Karpas-422 (cell line): Measurements from ENCODE around the gene NTM. TPM values are rescaled to one million over a fixed set of nuclear protein-coding genes. Genes with fewer than 3 reads are reported as not detected.
A peak's percentile ranks its signal among the peaks of the same experiment; 100 is the strongest.

Experiments used
- DNase-seq: peaks from one replicate; pipeline ENCODE4 v3.0.0-alpha.2; 2015
- H2AFZ ChIP-seq: fragments of 200-600 bp; sonication (generic); 2 replicates; pipeline ENCODE4 v1.6.1; 2014; ENCODE audit warnings: antibody characterized with exemption, low read length, mixed read lengths
- H3K27ac ChIP-seq: fragments of 200-600 bp; sonication (generic); 2 replicates; pipeline ENCODE4 v1.5.1; 2014; ENCODE audit warnings: mild to moderate bottlenecking, low read length, moderate library complexity
- H3K27me3 ChIP-seq: fragments of 200-600 bp; sonication (generic); 2 replicates; pipeline ENCODE4 v1.6.1; 2014; ENCODE audit warnings: low read length, mixed read lengths
- H3K36me3 ChIP-seq: fragments of 200-600 bp; sonication (generic); 2 replicates; pipeline ENCODE4 v1.6.1; 2014; ENCODE audit warnings: low read length, mixed read lengths; ENCODE audit not compliant: insufficient read depth
- H3K4me1 ChIP-seq: fragments of 200-600 bp; sonication (generic); 2 replicates; pipeline ENCODE4 v1.6.1; 2014; ENCODE audit warnings: mild to moderate bottlenecking, low read length, mixed read lengths
- H3K4me2 ChIP-seq: fragments of 200-600 bp; sonication (generic); 2 replicates; pipeline ENCODE4 v1.6.1; 2014; ENCODE audit warnings: low read length, low read depth, mild to moderate bottlenecking; ENCODE audit not compliant: poor library complexity, severe bottlenecking
- H3K4me3 ChIP-seq: fragments of 200-600 bp; sonication (generic); 2 replicates; pipeline ENCODE4 v1.5.1; 2014; ENCODE audit warnings: mild to moderate bottlenecking, antibody characterized with exemption, low read length, mixed read lengths
- H3K79me2 ChIP-seq: fragments of 200-600 bp; sonication (generic); 2 replicates; pipeline ENCODE4 v1.6.1; 2014; ENCODE audit warnings: mild to moderate bottlenecking, low read length, mixed read lengths
- H3K9ac ChIP-seq: fragments of 200-600 bp; sonication (generic); 2 replicates; pipeline ENCODE4 v1.6.0; 2014; ENCODE audit warnings: low read length
- H3K9me2 ChIP-seq: fragments of 200-600 bp; sonication (generic), shearing (Covaris generic); replicated peaks from 2 replicates; pipeline ENCODE4 v1.6.0; 2014; ENCODE audit warnings: mild to moderate bottlenecking, low read length, moderate library complexity; ENCODE audit not compliant: insufficient read depth
- H3K9me3 ChIP-seq: fragments of 300-700, 200-600 bp; sonication (generic); 2 replicates; pipeline ENCODE4 v1.6.1; 2014; ENCODE audit warnings: low read length, mixed read lengths
- H4K20me1 ChIP-seq: fragments of 200-600 bp; sonication (generic); 2 replicates; pipeline ENCODE4 v1.6.1; 2014; ENCODE audit warnings: mild to moderate bottlenecking, antibody characterized with exemption, low read length, low read depth; ENCODE audit not compliant: insufficient read depth
- total RNA-seq: library from RNA; depleted of rRNA; stranded (reverse); fragments of >200 nt; shearing (Covaris generic); gene quantifications from 2 replicates; pipeline ENCODE4 v1.2.3, GENCODE V29; 2014; ENCODE audit warnings: low replicate concordance

Gene NTM
- total RNA-seq, 1 experiment from 2014 or later = not detected

GRCh38 chr11:132140056-132140455 lies 769.6 kb downstream of the NTM start:
- Histone ChIP-seq H3K27ac (no peak overlapping the region), H3K27me3 (no peaks in the 10 kb centered on the region), H2AFZ (no peak overlapping the region), H3K9me2 (no peaks in the 10 kb centered on the region), H4K20me1 (no peaks in the 10 kb centered on the region), H3K9ac (no peak overlapping the region), H3K9me3 (no peaks in the 10 kb centered on the region), H3K4me3 (no peak overlapping the region), H3K79me2 (no peaks in the 10 kb centered on the region), H3K36me3 (no peaks in the 10 kb centered on the region), H3K4me2 (no peak overlapping the region), H3K4me1 (no peaks in the 10 kb centered on the region)
- no peak for DNase-seq

GRCh38 chr11:132142121-132142520 lies 771.7 kb downstream of the NTM start:
- no peak overlapping the region for H2AFZ ChIP-seq
- H3K36me3 ChIP-seq = no peaks in the 10 kb centered on the region
- no peaks in the 10 kb centered on the region for H3K9me2 ChIP-seq
- H3K4me2 ChIP-seq = no peak overlapping the region
- no peaks in the 10 kb centered on the region for H3K9me3 ChIP-seq
- no peaks in the 10 kb centered on the region for H4K20me1 ChIP-seq
- no peak overlapping the region for H3K27ac ChIP-seq
- no peak overlapping the region for H3K4me3 ChIP-seq
- no peaks in the 10 kb centered on the region for H3K79me2 ChIP-seq
- H3K9ac ChIP-seq = no peak overlapping the region
- no peaks in the 10 kb centered on the region for H3K4me1 ChIP-seq
- DNase-seq = no peak
- no peaks in the 10 kb centered on the region for H3K27me3 ChIP-seq

DNA sequence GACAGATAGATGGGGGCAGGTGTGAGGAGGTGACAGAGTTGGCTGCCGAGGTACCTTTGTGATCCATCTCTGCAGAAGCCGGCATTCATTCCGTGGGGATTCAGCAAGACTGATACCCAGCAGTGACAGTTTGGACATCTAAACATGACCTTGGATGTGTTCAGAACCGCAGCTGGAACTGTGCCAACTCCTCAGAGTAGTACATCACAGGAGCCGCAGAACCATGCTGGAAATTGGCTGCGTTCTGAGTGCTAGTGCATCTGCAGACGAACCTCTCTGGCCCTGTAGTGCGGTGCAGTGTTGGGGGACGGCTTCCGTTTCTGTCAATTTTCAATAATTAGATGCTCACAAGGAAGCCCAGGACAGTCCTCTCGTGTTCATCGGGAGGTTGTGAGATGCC lies 772.1 kb downstream of the NTM start:
- Histone ChIP-seq H3K4me2 (no peak overlapping the region), H2AFZ (no peak overlapping the region), H3K4me3 (no peak overlapping the region), H3K79me2 (no peaks in the 10 kb centered on the region), H3K9me3 (no peaks in the 10 kb centered on the region), H3K4me1 (no peaks in the 10 kb centered on the region), H3K27ac (no peak overlapping the region), H3K36me3 (no peaks in the 10 kb centered on the region), H4K20me1 (no peaks in the 10 kb centered on the region), H3K9me2 (no peaks in the 10 kb centered on the region), H3K27me3 (no peaks in the 10 kb centered on the region), H3K9ac (no peak overlapping the region)
- no peak for DNase-seq

DNA sequence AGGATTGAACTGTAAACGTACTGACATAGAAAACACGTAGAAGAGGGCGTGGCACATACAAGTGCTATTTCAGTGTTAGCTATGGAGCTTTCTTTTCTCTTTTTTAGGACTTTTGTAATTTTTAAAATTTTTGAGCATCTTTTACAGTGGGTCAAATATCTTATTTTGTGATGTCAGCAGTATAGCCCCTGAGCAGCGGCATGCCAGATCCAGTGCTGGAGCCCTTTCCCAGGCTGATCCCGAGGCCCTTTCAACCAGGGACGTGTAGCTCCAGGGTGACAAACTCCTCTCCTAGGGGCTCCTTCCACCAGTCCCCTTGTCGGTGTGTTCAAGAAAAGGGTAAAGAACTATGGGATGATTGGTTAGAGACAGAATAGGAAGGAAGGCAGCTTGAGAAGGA lies 777.0 kb downstream of the NTM start:
- no peaks in the 10 kb centered on the region for H4K20me1 ChIP-seq
- H3K4me1 ChIP-seq = no peaks in the 10 kb centered on the region
- H3K27me3 ChIP-seq = no peaks in the 10 kb centered on the region
- no peak for DNase-seq
- no peak overlapping the region for H3K27ac ChIP-seq
- no peak overlapping the region for H2AFZ ChIP-seq
- no peaks in the 10 kb centered on the region for H3K36me3 ChIP-seq
- no peak overlapping the region for H3K9ac ChIP-seq
- H3K9me2 ChIP-seq = no peaks in the 10 kb centered on the region
- no peaks in the 10 kb centered on the region for H3K9me3 ChIP-seq
- H3K4me2 ChIP-seq = no peak overlapping the region
- H3K4me3 ChIP-seq = no peak overlapping the region
- H3K79me2 ChIP-seq = no peaks in the 10 kb centered on the region

- H3K4me3 ChIP-seq = no peak overlapping the region
- no peak for DNase-seq
- H3K9ac ChIP-seq = no peak overlapping the region
- H2AFZ ChIP-seq = no peak overlapping the region
- no peaks in the 10 kb centered on the region for H3K36me3 ChIP-seq
- H3K9me2 ChIP-seq = no peaks in the 10 kb centered on the region
- no peak overlapping the region for H3K4me2 ChIP-seq
- no peaks in the 10 kb centered on the region for H3K27me3 ChIP-seq
- no peaks in the 10 kb centered on the region for H3K79me2 ChIP-seq
- no peaks in the 10 kb centered on the region for H3K4me1 ChIP-seq
- H4K20me1 ChIP-seq = no peaks in the 10 kb centered on the region
- H3K9me3 ChIP-seq = no peaks in the 10 kb centered on the region
- no peak overlapping the region for H3K27ac ChIP-seq
Measured at GRCh38 chr11:132154781-132155180, 784.4 kb downstream of the NTM start.

DNA sequence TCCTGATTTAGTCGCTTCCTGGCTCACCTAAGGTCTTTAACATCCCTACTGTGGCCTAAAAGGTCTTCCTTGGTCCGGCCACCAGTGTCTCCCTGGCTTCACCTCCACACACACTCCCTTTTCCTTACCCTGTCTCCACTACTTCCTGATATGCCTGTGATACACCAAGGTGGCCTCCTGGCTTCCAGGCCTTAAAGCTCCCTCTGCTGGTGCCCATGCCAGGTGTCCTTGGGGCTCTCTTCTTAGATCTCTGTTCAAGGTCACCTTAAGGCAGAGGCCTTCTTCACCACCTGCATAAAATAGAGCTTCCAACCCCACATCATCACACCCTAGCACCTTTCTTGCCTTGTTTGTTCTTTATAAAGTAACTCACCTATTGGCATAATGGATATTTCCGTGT lies 787.7 kb downstream of the NTM start:
- H3K36me3 ChIP-seq = no peaks in the 10 kb centered on the region
- H3K27ac ChIP-seq = no peak overlapping the region
- no peaks in the 10 kb centered on the region for H3K9me3 ChIP-seq
- H3K27me3 ChIP-seq = no peaks in the 10 kb centered on the region
- H3K4me3 ChIP-seq = no peak overlapping the region
- H3K9ac ChIP-seq = no peak overlapping the region
- DNase-seq = peak; percentile 52
- H3K4me2 ChIP-seq = no peak overlapping the region
- H3K79me2 ChIP-seq = no peaks in the 10 kb centered on the region
- H4K20me1 ChIP-seq = no peaks in the 10 kb centered on the region
- H3K9me2 ChIP-seq = no peaks in the 10 kb centered on the region
- no peaks in the 10 kb centered on the region for H3K4me1 ChIP-seq
- H2AFZ ChIP-seq = no peak overlapping the region

DNA sequence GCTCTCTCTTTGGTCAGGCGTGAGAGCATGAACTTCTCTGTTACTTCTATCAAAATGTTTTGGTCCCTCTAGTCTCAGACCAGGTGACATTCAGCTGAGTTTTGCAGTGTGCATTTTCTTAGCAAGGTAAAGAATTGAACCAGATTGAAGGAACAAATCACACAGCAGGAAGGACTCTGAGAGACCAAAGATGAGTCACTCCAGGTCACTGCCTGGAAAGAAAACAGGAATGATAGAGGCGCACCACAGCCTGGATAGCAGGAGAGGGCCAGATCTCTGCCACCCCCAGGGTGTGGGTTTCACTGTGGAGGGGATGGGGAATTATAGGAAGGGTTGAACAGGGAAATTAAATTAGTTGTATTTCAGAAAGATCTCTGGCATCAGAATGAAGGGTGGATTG lies 788.3 kb downstream of the NTM start:
- no peak for DNase-seq
- Histone ChIP-seq H3K79me2 (no peaks in the 10 kb centered on the region), H3K9ac (no peak overlapping the region)

DNA sequence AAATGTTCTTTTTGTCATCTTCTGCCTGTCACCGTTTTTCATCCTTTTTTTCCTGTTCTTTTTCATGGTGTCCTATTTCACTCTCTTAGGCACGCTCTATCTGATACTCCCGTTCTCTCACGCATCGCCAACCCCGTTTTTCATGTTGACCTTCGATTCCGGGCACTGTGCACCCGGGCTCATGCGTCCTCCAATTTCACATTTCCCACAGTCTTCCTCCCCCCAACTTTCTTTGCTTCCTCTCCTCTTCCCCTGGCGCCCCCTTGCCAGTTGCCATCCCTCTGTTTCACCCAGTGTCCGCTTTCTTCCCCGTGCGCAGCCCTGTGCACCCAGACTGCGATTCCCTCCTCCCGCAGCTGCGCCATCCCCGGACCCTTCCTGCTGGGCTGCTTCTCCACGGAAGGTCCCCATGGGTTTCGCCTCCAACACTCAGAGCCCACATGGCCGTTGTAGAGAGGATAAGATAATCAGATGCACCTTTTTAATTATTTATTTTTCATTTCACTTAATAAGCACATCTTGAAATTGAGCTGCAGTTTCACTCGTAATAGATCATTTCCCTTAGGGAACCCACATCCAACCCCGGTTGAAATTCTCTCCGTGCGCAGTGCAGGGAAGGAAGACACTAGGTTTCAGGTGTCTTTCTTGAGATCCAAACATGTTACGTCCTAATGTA lies 791.1 kb downstream of the NTM start:
- DNase-seq = no peak
- no peaks in the 10 kb centered on the region for H3K9me3 ChIP-seq
- H3K27me3 ChIP-seq = no peaks in the 10 kb centered on the region
- H3K4me2 ChIP-seq = no peak overlapping the region
- H3K36me3 ChIP-seq = no peaks in the 10 kb centered on the region
- H3K79me2 ChIP-seq = no peaks in the 10 kb centered on the region
- no peak overlapping the region for H3K27ac ChIP-seq
- no peaks in the 10 kb centered on the region for H3K9me2 ChIP-seq
- H3K9ac ChIP-seq = no peak overlapping the region
- no peak overlapping the region for H3K4me3 ChIP-seq
- H4K20me1 ChIP-seq = no peaks in the 10 kb centered on the region
- H3K4me1 ChIP-seq = no peaks in the 10 kb centered on the region
- H2AFZ ChIP-seq = no peak overlapping the region

More for the DNA sequence above, 788.3 kb downstream of the NTM start:
- no peak overlapping the region for H2AFZ ChIP-seq
- no peak overlapping the region for H3K4me3 ChIP-seq
- no peaks in the 10 kb centered on the region for H4K20me1 ChIP-seq
- no peaks in the 10 kb centered on the region for H3K36me3 ChIP-seq
- H3K4me1 ChIP-seq = no peaks in the 10 kb centered on the region
- no peak overlapping the region for H3K4me2 ChIP-seq
- no peaks in the 10 kb centered on the region for H3K9me3 ChIP-seq
- H3K9me2 ChIP-seq = no peaks in the 10 kb centered on the region
- no peak overlapping the region for H3K27ac ChIP-seq
- no peaks in the 10 kb centered on the region for H3K27me3 ChIP-seq
